Measurements from ENCODE around the gene WLS. TPM values are rescaled to one million over a fixed set of nuclear protein-coding genes. Genes with fewer than 3 reads are reported as not detected.

Gene WLS
- total and polyA plus RNA-seq, 4 experiments from 2014 or later = not detected

DNA sequence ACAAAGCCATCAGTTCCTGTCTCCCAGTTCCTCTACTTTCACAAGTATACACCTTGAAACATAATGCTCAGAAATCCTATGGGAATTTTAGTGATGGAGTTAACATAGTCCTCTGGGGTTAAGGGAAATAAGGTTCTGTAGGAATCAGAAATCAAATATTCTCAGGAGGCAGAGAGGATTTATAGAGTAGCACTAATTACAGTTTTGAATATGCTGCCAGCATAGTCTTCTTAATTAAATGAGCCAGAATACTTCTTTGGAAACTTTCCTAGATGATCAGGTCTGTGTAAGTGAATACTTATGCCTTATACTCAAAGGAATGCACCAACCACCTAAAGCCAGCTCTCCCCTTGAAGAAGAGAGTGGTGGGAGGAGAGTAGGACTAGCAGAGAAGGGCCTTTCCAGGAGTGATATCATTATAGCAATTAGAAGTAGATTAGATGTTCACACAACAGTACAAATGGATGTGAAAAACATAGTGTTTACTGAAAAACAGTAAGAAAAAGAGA lies 150.5 kb downstream of the WLS start:
- Histone ChIP-seq H3K36me3 (ENCODE audit: insufficient read depth, low read length) (no peaks in the 10 kb centered on the region), H3K9me3 (ENCODE audit: control insufficient read depth in 1 of 2, low read length in 2 of 2) (no peaks in the 10 kb centered on the region), H3K27ac (ENCODE audit: low read depth, low read length) (no peak overlapping the region), H3K4me1 (ENCODE audit: insufficient read depth, low read length) (no peaks in the 10 kb centered on the region), H3K27me3 (ENCODE audit: insufficient read depth, low read length) (no peaks in the 10 kb centered on the region), H3K4me3 (ENCODE audit: low read length in 2 of 2) (no peak overlapping the region)
- H3K27me3 Mint-ChIP-seq = peaks cover 0 to 2% of the 10 kb centered on the region in 2 donors
- ChIA-PET POLR2A (ENCODE audit: partially characterized antibody) (no interaction called here), CTCF (ENCODE audit: partially characterized antibody) (no interaction called here)
- intact Hi-C loops (cut with micrococcal nuclease) = no loop called here
- no peaks in the 10 kb centered on the region for H3K4me1 Mint-ChIP-seq
- H3K9me3 Mint-ChIP-seq = peaks cover 0 to 11% (median 4%) of the 10 kb centered on the region in 8 donors
- H3K27ac Mint-ChIP-seq = no peak overlapping the region
- no peaks in the 10 kb centered on the region for H3K36me3 Mint-ChIP-seq
- no peak for DNase-seq
- no peak overlapping the region for H3K4me3 Mint-ChIP-seq

DNA sequence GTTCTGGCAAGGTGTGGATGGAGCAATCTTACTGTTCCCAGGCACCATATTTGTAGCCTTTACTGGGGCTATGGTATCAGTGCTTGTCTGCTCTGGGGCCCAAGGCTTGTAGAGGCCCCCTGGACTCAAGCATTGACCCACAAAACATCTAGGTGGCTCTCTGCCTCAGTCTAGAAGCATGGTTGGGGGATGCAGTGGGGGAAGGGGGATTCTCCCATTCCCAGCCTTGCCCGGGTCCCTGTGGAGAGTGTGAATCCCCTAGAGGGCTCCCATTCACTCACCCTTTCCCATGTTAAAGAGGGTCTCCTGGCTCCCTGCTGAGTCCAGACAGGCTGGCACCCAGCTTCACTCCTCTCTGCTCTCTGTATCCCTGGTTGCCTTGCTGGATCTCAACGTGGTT lies 153.7 kb downstream of the WLS start:
- H3K36me3 ChIP-seq (ENCODE audit: insufficient read depth, low read length) = no peaks in the 10 kb centered on the region
- no peaks in the 10 kb centered on the region for H3K27me3 ChIP-seq (ENCODE audit: insufficient read depth, low read length)
- H3K4me3 Mint-ChIP-seq = no peak overlapping the region
- POLR2A ChIA-PET (ENCODE audit: partially characterized antibody) = no interaction called here
- H3K27me3 Mint-ChIP-seq = peaks cover 0 to 2% of the 10 kb centered on the region in 2 donors
- intact Hi-C loops (cut with micrococcal nuclease) = no loop called here
- no peak overlapping the region for H3K27ac Mint-ChIP-seq
- no peaks in the 10 kb centered on the region for H3K36me3 Mint-ChIP-seq
- no peaks in the 10 kb centered on the region for H3K4me1 ChIP-seq (ENCODE audit: insufficient read depth, low read length)
- no peaks in the 10 kb centered on the region for H3K9me3 ChIP-seq (ENCODE audit: control insufficient read depth in 1 of 2, low read length in 2 of 2)
- CTCF ChIA-PET (ENCODE audit: partially characterized antibody) = no interaction called here
- no peak overlapping the region for H3K4me3 ChIP-seq (ENCODE audit: low read length in 2 of 2)
- H3K27ac ChIP-seq (ENCODE audit: low read depth, low read length) = no peak overlapping the region
- DNase-seq = no peak
- H3K4me1 Mint-ChIP-seq = no peaks in the 10 kb centered on the region
- peaks cover 0 to 14% (median 6%) of the 10 kb centered on the region in 8 donors for H3K9me3 Mint-ChIP-seq

Small RNAs within 50 kb of the gene (microRNA-seq; reads per million reads assigned to microRNA genes)
- gene MIR1262 (ENCODE audit: borderline microRNAs expressed, borderline number of aligned reads, borderline replicate concordance) = not detected

Other genes starting within 250 kb of the WLS start
- gene DIRAS3, start 181.9 kb downstream of the WLS start, total RNA-seq = not detected
- not detected for gene DIRAS3, start 181.9 kb downstream of the WLS start, polyA plus RNA-seq
- not detected for gene RPE65, start 217.4 kb upstream of the WLS start, total RNA-seq
- gene RPE65, start 217.4 kb upstream of the WLS start, polyA plus RNA-seq = not detected

Measured in CD4-positive, alpha-beta memory T cell (primary cell).